GM23338 (cell line): Measurements from ENCODE around the gene PPP1R16B. TPM values are rescaled to one million over a fixed set of nuclear protein-coding genes. Genes with fewer than 3 reads are reported as not detected.

Source experiments
- ATAC-seq: fragments of 200-7000 bp; cut with Tn5 transposase; 3 replicates; pipeline ENCODE4 v1.9.1; 2020
- DNase-seq: peaks from one replicate; pipeline ENCODE4 v3.0.0-alpha.2; 2015; ENCODE audit warnings: low spot score
- H2AFZ ChIP-seq: fragments of 200-600 bp; sonication (generic); 2 replicates; pipeline ENCODE4 v1.8.0; 2016; ENCODE audit warnings: antibody characterized with exemption, mild to moderate bottlenecking, moderate library complexity
- H3F3A ChIP-seq: fragments of 200-600 bp; sonication (generic); replicated peaks from 2 replicates; pipeline ENCODE4 v1.8.0; 2017; ENCODE audit warnings: antibody characterized with exemption, mixed run types, low read depth
- H3K27ac ChIP-seq: fragments of 200-600 bp; sonication (generic); 2 replicates; pipeline ENCODE4 v1.6.1; 2016; ENCODE audit warnings: low read depth
- H3K27me3 ChIP-seq: fragments of 200-600 bp; sonication (generic); 2 replicates; pipeline ENCODE4 v1.8.0; 2016; ENCODE audit warnings: mild to moderate bottlenecking, mixed run types, moderate library complexity; ENCODE audit not compliant: insufficient read depth
- H3K36me3 ChIP-seq: fragments of 200-600 bp; sonication (generic); 2 replicates; pipeline ENCODE4 v1.8.0; 2016; ENCODE audit warnings: mild to moderate bottlenecking; ENCODE audit not compliant: insufficient read depth
- H3K4me1 ChIP-seq: fragments of 200-600 bp; sonication (generic); 2 replicates; pipeline ENCODE4 v1.8.0; 2016; ENCODE audit warnings: mild to moderate bottlenecking, moderate library complexity; ENCODE audit not compliant: insufficient read depth
- H3K4me2 ChIP-seq: fragments of 200-600 bp; sonication (generic); 2 replicates; pipeline ENCODE4 v1.7.1; 2017; ENCODE audit warnings: mixed run types
- H3K4me3 ChIP-seq: fragments of 200-600 bp; sonication (generic); 2 replicates; pipeline ENCODE4 v1.6.1; 2016; ENCODE audit warnings: mixed run types
- H3K79me2 ChIP-seq: fragments of 200-600 bp; sonication (generic); replicated peaks from 2 replicates; pipeline ENCODE4 v1.8.0; 2017; ENCODE audit warnings: mild to moderate bottlenecking; ENCODE audit not compliant: insufficient read depth
- H3K9me2 ChIP-seq: fragments of 200-600 bp; sonication (generic); 2 replicates; pipeline ENCODE4 v1.8.0; 2017; ENCODE audit not compliant: insufficient read depth
- H4K20me1 ChIP-seq: fragments of 200-600 bp; sonication (generic); replicated peaks from 2 replicates; pipeline ENCODE4 v1.8.0; 2017; ENCODE audit warnings: mild to moderate bottlenecking; ENCODE audit not compliant: insufficient read depth
- H3K27ac Mint-ChIP-seq: 2 replicates; pipeline ENCODE4 v1.8.0; 2020; ENCODE audit warnings: inconsistent platforms, mild to moderate bottlenecking, moderate library complexity, mixed read lengths
- H3K27me3 Mint-ChIP-seq: 3 replicates; pipeline ENCODE4 v1.8.0; 2022; ENCODE audit warnings: low read depth, mild to moderate bottlenecking, moderate library complexity, mixed read lengths, inconsistent platforms; ENCODE audit not compliant: insufficient read depth, poor library complexity
- H3K36me3 Mint-ChIP-seq: 3 replicates; pipeline ENCODE4 v1.8.0; 2021; ENCODE audit warnings: low read depth, mild to moderate bottlenecking, inconsistent platforms, moderate library complexity, mixed read lengths
- H3K4me1 Mint-ChIP-seq: 3 replicates; pipeline ENCODE4 v1.8.0; 2020; ENCODE audit warnings: mild to moderate bottlenecking, inconsistent platforms, mixed read lengths
- H3K4me3 Mint-ChIP-seq: 3 replicates; pipeline ENCODE4 v1.8.0; 2021; ENCODE audit warnings: moderate library complexity, mild to moderate bottlenecking, inconsistent platforms, mixed read lengths
- H3K9me3 Mint-ChIP-seq: 3 replicates; pipeline ENCODE4 v1.8.0; 2020; ENCODE audit warnings: moderate library complexity, mild to moderate bottlenecking, inconsistent platforms, mixed read lengths
- CREB1 ChIP-seq: fragments of 250-450 bp; sonication (Bioruptor Pico); IDR thresholded peaks from 2 replicates; pipeline ENCODE4 v1.5.0; 2020; ENCODE audit warnings: low read depth, mild to moderate bottlenecking, moderate library complexity
- EZH2 ChIP-seq: fragments of 200-600 bp; sonication (generic); IDR thresholded peaks from one replicate; pipeline ENCODE4 v1.8.0; 2017; ENCODE audit warnings: antibody characterized with exemption, mild to moderate bottlenecking, low read depth; ENCODE audit not compliant: unreplicated experiment
- JUNB ChIP-seq: IDR thresholded peaks from one replicate; pipeline ENCODE4 v1.6.1; 2016; ENCODE audit warnings: antibody characterized with exemption; ENCODE audit not compliant: unreplicated experiment
- NANOG ChIP-seq: IDR thresholded peaks from 2 replicates; pipeline ENCODE4 v1.6.1; 2016; ENCODE audit warnings: antibody characterized with exemption, borderline replicate concordance
- POLR2AphosphoS5 ChIP-seq: IDR thresholded peaks from 2 replicates; pipeline ENCODE4 v1.6.1; 2016; ENCODE audit warnings: antibody characterized with exemption, low read depth
- STAT1 ChIP-seq: IDR thresholded peaks from one replicate; pipeline ENCODE4 v1.6.1; 2016; ENCODE audit warnings: antibody characterized with exemption; ENCODE audit not compliant: unreplicated experiment
- ZNF114 ChIP-seq: fragments of 250-450 bp; sonication (Bioruptor Pico); IDR thresholded peaks from 2 replicates; pipeline ENCODE4 v1.5.0; 2020; ENCODE audit warnings: mild to moderate bottlenecking, moderate library complexity
- ZNF331 ChIP-seq: fragments of 250-450 bp; sonication (Bioruptor Pico); IDR thresholded peaks from 2 replicates; pipeline ENCODE4 v1.5.0; 2020; ENCODE audit warnings: low read depth, mild to moderate bottlenecking, moderate library complexity
- polyA plus RNA-seq: library from polyadenylated mRNA; unstranded; fragments of >200 nt; fragmentation: Nextera tagmentation; extraction: Ambion mirVana; gene quantifications from 2 replicates; pipeline ENCODE4 v1.2.1, GENCODE V29; 2016
- total RNA-seq: library from RNA; depleted of rRNA; stranded (reverse); fragments of >200 nt; shearing (Covaris generic); gene quantifications from 2 replicates; pipeline ENCODE4 v1.2.3, GENCODE V29; 2014
- TF ChIP-seq, protein P1 (sequence below): fragments of 250-450 bp; sonication (Bioruptor Pico); IDR thresholded peaks from 2 replicates; pipeline ENCODE4 v1.5.0; 2020; ENCODE audit warnings: mild to moderate bottlenecking, moderate library complexity
- TF ChIP-seq, protein P2 (sequence below): IDR thresholded peaks from one replicate; pipeline ENCODE4 v1.6.1; 2018; ENCODE audit warnings: antibody characterized with exemption; ENCODE audit not compliant: unreplicated experiment

PPP1R16B gene
- total and polyA plus RNA-seq, 2 experiments from 2014 or later = 1.6 to 11.5 TPM

DNA sequence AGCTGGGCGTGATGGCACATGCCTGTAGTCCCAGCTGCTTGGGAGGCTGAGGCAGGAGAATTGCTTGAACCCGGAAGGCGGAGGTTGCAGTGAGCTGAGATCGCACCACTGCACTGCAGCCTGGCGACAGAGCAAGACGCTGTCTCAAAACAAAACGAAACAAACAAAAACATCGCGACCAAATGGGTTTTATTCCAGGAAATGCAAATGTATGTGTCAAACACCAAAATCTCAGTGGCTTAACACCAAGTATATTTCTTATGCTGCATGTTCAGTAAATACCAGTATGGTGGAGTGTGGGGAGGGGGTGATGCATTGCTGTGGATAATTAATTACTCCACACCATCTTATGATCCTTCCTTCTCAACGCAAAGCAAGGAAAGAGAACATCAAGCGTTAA lies 29.1 kb upstream of the PPP1R16B start:
- Mint-ChIP-seq H3K27ac (no peak overlapping the region), H3K4me1 (peaks cover 23% of the 10 kb centered on the region), H3K4me3 (no peak overlapping the region), H3K36me3 (peaks cover 56% of the 10 kb centered on the region), H3K27me3 (peaks cover 1% of the 10 kb centered on the region), H3K9me3 (peaks cover 14% of the 10 kb centered on the region)
- H3K27me3 ChIP-seq = no peaks in the 10 kb centered on the region
- no peak overlapping the region for H3K27ac ChIP-seq
- no peaks in the 10 kb centered on the region for H3K9me2 ChIP-seq
- H3K36me3 ChIP-seq = peaks cover 32% of the 10 kb centered on the region; the same call in 1 of the 2 replicates
- H3K79me2 ChIP-seq = no peaks in the 10 kb centered on the region
- no peak for DNase-seq
- no peaks in the 10 kb centered on the region for H4K20me1 ChIP-seq
- TF ChIP-seq ZNF114 (CRISPR knock-in tag) = no peak
- TF ChIP-seq CREB1 (CRISPR knock-in tag) = no peak
- TF ChIP-seq STAT1 = no peak
- no peak for TF ChIP-seq ZNF331 (CRISPR knock-in tag)
- no peak for TF ChIP-seq POLR2AphosphoS5
- no peak for TF ChIP-seq JUNB
- no peak for TF ChIP-seq NANOG
- peaks cover 22% of the 10 kb centered on the region for H3K4me1 ChIP-seq
- H3F3A ChIP-seq = peaks cover 11% of the 10 kb centered on the region; the same call in 1 of the 2 replicates
- no peak overlapping the region for H3K4me3 ChIP-seq
- H2AFZ ChIP-seq = no peak overlapping the region
- no peak overlapping the region for H3K4me2 ChIP-seq
- no peak for ATAC-seq

DNA sequence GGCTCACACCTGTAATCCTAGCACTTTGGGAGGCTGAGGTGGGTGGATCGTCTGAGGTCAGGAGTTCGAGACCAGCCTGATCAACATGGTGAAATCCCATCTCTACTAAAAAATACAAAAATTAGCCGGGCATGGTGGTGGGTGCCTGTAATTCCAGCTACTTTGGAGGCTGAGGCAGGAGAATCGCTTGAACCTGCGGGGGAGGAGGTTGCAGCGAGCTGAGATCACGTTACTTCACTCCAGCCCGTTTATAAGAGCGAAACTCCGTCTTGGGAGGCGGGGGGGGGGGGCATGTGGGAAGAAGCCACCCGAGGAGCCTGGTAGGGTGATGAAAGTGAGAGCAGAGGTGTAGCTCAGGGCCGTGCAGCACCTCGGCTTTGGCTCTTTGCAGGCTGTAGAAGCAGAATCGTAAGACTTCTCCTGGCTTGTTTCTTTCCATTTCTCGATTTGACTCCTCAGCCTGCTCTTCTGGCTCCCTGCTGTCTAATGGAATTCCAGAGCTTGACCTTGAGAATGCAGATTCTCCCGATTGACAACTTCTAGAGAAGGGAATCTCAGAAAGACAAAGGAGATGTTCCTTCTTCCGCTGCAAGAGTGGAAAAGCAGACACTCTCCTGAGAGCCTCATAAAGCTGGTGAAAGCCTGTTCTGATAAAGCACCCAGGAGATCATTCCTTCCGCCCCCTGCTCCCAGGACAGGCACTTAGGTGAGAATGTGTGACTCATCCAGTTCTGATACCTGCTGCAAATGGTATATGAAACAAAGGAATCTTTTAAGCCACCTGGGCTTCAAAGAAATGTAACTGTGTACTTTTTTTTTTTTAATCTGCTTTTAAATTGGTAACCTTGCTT lies 26.0 kb upstream of the PPP1R16B start:
- Histone ChIP-seq H3K79me2 (no peaks in the 10 kb centered on the region), H3K27ac (peak overlapping the region; percentile 93), H3K4me1 (peaks cover 27% of the 10 kb centered on the region), H3K9me2 (no peaks in the 10 kb centered on the region), H3F3A (peaks cover 11% of the 10 kb centered on the region; the same call in 1 of the 2 replicates), H3K4me2 (peak overlapping the region; percentile 48), H3K27me3 (no peaks in the 10 kb centered on the region), H2AFZ (no peak overlapping the region), H3K36me3 (peaks cover 6% of the 10 kb centered on the region; the same call in 1 of the 2 replicates), H4K20me1 (no peaks in the 10 kb centered on the region), H3K4me3 (peak overlapping the region; percentile 18)
- no peaks in the 10 kb centered on the region for H3K27me3 Mint-ChIP-seq
- H3K9me3 Mint-ChIP-seq = peaks cover 4% of the 10 kb centered on the region; the same call in 2 of the 3 replicates
- H3K36me3 Mint-ChIP-seq = peaks cover 26% of the 10 kb centered on the region
- DNase-seq = peak; percentile 90
- H3K4me3 Mint-ChIP-seq = peak overlapping the region; percentile 59
- peak; percentile 91 for ATAC-seq
- TF ChIP-seq JUNB (no peak), EZH2 (no peak), STAT1 (no peak)
- TF ChIP-seq, protein P1, sequence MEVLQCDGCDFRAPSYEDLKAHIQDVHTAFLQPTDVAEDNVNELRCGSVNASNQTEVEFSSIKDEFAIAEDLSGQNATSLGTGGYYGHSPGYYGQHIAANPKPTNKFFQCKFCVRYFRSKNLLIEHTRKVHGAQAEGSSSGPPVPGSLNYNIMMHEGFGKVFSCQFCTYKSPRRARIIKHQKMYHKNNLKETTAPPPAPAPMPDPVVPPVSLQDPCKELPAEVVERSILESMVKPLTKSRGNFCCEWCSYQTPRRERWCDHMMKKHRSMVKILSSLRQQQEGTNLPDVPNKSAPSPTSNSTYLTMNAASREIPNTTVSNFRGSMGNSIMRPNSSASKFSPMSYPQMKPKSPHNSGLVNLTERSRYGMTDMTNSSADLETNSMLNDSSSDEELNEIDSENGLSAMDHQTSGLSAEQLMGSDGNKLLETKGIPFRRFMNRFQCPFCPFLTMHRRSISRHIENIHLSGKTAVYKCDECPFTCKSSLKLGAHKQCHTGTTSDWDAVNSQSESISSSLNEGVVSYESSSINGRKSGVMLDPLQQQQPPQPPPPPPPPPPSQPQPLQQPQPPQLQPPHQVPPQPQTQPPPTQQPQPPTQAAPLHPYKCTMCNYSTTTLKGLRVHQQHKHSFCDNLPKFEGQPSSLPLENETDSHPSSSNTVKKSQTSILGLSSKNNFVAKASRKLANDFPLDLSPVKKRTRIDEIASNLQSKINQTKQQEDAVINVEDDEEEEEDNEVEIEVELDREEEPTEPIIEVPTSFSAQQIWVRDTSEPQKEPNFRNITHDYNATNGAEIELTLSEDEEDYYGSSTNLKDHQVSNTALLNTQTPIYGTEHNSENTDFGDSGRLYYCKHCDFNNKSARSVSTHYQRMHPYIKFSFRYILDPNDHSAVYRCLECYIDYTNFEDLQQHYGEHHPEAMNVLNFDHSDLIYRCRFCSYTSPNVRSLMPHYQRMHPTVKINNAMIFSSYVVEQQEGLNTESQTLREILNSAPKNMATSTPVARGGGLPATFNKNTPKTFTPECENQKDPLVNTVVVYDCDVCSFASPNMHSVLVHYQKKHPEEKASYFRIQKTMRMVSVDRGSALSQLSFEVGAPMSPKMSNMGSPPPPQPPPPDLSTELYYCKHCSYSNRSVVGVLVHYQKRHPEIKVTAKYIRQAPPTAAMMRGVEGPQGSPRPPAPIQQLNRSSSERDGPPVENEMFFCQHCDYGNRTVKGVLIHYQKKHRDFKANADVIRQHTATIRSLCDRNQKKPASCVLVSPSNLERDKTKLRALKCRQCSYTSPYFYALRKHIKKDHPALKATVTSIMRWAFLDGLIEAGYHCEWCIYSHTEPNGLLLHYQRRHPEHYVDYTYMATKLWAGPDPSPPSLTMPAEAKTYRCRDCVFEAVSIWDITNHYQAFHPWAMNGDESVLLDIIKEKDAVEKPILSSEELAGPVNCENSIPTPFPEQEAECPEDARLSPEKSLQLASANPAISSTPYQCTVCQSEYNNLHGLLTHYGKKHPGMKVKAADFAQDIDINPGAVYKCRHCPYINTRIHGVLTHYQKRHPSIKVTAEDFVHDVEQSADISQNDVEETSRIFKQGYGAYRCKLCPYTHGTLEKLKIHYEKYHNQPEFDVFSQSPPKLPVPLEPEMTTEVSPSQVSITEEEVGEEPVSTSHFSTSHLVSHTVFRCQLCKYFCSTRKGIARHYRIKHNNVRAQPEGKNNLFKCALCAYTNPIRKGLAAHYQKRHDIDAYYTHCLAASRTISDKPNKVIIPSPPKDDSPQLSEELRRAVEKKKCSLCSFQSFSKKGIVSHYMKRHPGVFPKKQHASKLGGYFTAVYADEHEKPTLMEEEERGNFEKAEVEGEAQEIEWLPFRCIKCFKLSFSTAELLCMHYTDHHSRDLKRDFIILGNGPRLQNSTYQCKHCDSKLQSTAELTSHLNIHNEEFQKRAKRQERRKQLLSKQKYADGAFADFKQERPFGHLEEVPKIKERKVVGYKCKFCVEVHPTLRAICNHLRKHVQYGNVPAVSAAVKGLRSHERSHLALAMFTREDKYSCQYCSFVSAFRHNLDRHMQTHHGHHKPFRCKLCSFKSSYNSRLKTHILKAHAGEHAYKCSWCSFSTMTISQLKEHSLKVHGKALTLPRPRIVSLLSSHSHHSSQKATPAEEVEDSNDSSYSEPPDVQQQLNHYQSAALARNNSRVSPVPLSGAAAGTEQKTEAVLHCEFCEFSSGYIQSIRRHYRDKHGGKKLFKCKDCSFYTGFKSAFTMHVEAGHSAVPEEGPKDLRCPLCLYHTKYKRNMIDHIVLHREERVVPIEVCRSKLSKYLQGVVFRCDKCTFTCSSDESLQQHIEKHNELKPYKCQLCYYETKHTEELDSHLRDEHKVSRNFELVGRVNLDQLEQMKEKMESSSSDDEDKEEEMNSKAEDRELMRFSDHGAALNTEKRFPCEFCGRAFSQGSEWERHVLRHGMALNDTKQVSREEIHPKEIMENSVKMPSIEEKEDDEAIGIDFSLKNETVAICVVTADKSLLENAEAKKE = peak; percentile 96
- TF ChIP-seq, protein P2, sequence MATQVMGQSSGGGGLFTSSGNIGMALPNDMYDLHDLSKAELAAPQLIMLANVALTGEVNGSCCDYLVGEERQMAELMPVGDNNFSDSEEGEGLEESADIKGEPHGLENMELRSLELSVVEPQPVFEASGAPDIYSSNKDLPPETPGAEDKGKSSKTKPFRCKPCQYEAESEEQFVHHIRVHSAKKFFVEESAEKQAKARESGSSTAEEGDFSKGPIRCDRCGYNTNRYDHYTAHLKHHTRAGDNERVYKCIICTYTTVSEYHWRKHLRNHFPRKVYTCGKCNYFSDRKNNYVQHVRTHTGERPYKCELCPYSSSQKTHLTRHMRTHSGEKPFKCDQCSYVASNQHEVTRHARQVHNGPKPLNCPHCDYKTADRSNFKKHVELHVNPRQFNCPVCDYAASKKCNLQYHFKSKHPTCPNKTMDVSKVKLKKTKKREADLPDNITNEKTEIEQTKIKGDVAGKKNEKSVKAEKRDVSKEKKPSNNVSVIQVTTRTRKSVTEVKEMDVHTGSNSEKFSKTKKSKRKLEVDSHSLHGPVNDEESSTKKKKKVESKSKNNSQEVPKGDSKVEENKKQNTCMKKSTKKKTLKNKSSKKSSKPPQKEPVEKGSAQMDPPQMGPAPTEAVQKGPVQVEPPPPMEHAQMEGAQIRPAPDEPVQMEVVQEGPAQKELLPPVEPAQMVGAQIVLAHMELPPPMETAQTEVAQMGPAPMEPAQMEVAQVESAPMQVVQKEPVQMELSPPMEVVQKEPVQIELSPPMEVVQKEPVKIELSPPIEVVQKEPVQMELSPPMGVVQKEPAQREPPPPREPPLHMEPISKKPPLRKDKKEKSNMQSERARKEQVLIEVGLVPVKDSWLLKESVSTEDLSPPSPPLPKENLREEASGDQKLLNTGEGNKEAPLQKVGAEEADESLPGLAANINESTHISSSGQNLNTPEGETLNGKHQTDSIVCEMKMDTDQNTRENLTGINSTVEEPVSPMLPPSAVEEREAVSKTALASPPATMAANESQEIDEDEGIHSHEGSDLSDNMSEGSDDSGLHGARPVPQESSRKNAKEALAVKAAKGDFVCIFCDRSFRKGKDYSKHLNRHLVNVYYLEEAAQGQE = no peak
- H3K27ac Mint-ChIP-seq = peak overlapping the region; percentile 97
- peaks cover 33% of the 10 kb centered on the region for H3K4me1 Mint-ChIP-seq
